HepG2 (cell line): Measurements from ENCODE around the gene FAM168A. TPM values are rescaled to one million over a fixed set of nuclear protein-coding genes. Genes with fewer than 3 reads are reported as not detected.

Experiments
- ATAC-seq: fragments of 200-7000 bp; cut with Tn5 transposase; 3 replicates; pipeline ENCODE4 v1.9.1; 2020; ENCODE audit warnings: mild to moderate bottlenecking, moderate library complexity
- BruUV-seq: library from RNA; stranded (reverse); fragments of 400-500 nt; replicated peaks from 2 replicates; lab custom pipeline; 2021; lab: Mats Ljungman, UMichigan
- CTCF ChIA-PET: fragments of 300-600 bp; formaldehyde crosslinking; extraction: SDS; loops from one replicate; lab custom pipeline; 2021; ENCODE audit warnings: low total read pairs, inconsistent platforms, low intra/inter-chr PET ratio; lab: Yijun Ruan, JAX
- POLR2A ChIA-PET: fragments of 350-600 bp; sonication (Branson Sonifier 250); formaldehyde crosslinking; loops from one replicate; lab custom pipeline; 2020; ENCODE audit warnings: antibody characterized with exemption, inconsistent platforms; lab: Yijun Ruan, JAX
- DNase-seq: peaks from one replicate; pipeline ENCODE4 v3.0.0-alpha.2; 2015; ENCODE audit warnings: low spot score
- FAIRE-seq: peaks from 3 replicates; lab custom pipeline; 2011; peaks lifted over from hg19 to GRCh38; lab: Jason Lieb, UNC
- H2AFZ ChIP-seq: one replicate; pipeline ENCODE4 v1.6.1; 2011; ENCODE audit warnings: low read length, inconsistent platforms
- H3K27ac ChIP-seq: fragments of 300-600 bp; 3 replicates; pipeline ENCODE4 v1.8.0; 2011; ENCODE audit warnings: mixed run types, mild to moderate bottlenecking, mixed read lengths, low read length, inconsistent platforms; ENCODE audit not compliant: insufficient read depth; ENCODE audit errors: extremely low read length
- H3K27me3 ChIP-seq, 2 experiments: fragments of 200-600 bp in 1 of 2; 2 replicates in 1 of 2; 3 replicates in 1 of 2; pipeline versions ENCODE4 v1.6.0 to v1.8.0; 2011; ENCODE audit warnings: low read length in 2 of 2, mild to moderate bottlenecking in 2 of 2, moderate library complexity in 2 of 2, inconsistent platforms in 1 of 2; ENCODE audit not compliant: insufficient read depth in 2 of 2, control insufficient read depth in 1 of 2
- H3K36me3 ChIP-seq, 2 experiments: fragments of 200-600 bp in 1 of 2; replicated peaks in 1 of 2; 2 replicates in 1 of 2; 3 replicates in 1 of 2; pipeline versions ENCODE4 v1.5.1 to v1.8.0; 2011; ENCODE audit warnings: low read length in 2 of 2, inconsistent platforms in 1 of 2; ENCODE audit not compliant: insufficient read depth in 2 of 2, control insufficient read depth in 1 of 2
- H3K4me1 ChIP-seq: 2 replicates; pipeline ENCODE4 v1.5.1; 2012; ENCODE audit warnings: low read length, inconsistent platforms; ENCODE audit not compliant: insufficient read depth
- H3K4me2 ChIP-seq: 2 replicates; pipeline ENCODE4 v1.6.0; 2011; ENCODE audit warnings: low read depth, low read length, inconsistent platforms
- H3K4me3 ChIP-seq, 3 experiments: fragments of 200-600 bp in 1 of 3; sonication (generic), shearing (Covaris generic) in 1 of 3; replicated peaks in 1 of 3; 2 replicates each; pipeline ENCODE4 v1.5.1; 2011 to 2016; ENCODE audit warnings: low read length in 3 of 3, inconsistent platforms in 2 of 3, low read depth in 2 of 3, mild to moderate bottlenecking in 2 of 3, control low read depth in 1 of 3, mixed read lengths in 1 of 3; ENCODE audit not compliant: insufficient read depth in 1 of 3
- H3K79me2 ChIP-seq: one replicate; pipeline ENCODE4 v1.6.1; 2011; ENCODE audit warnings: low read length, inconsistent platforms; ENCODE audit not compliant: insufficient read depth
- H3K9ac ChIP-seq: 2 replicates; pipeline ENCODE4 v1.6.0; 2011; ENCODE audit warnings: mild to moderate bottlenecking, low read depth, low read length, inconsistent platforms; ENCODE audit not compliant: insufficient read depth
- H3K9me3 ChIP-seq: 2 replicates; pipeline ENCODE4 v1.5.1; 2012; ENCODE audit warnings: mild to moderate bottlenecking, low read length
- H4K20me1 ChIP-seq: 2 replicates; pipeline ENCODE4 v1.6.0; 2011; ENCODE audit warnings: inconsistent platforms, mild to moderate bottlenecking, low read length, moderate library complexity; ENCODE audit not compliant: insufficient read depth
- AGO2 ChIP-seq: fragments of 200-400 bp; formaldehyde crosslinking; optimal IDR thresholded peaks from 2 replicates; pipeline ENCODE3; 2017; ENCODE audit warnings: mild to moderate bottlenecking, low read depth, low read length, moderate library complexity
- ARID4A ChIP-seq: sonication (generic); formaldehyde crosslinking; IDR thresholded peaks from 2 replicates; pipeline ENCODE4 v1.5.0; 2020; ENCODE audit warnings: mild to moderate bottlenecking, missing genetic modification reagents, borderline replicate concordance
- ATM ChIP-seq: fragments of 450-650 bp; IDR thresholded peaks from 2 replicates; pipeline ENCODE4 v1.7.1; 2017; ENCODE audit warnings: mild to moderate bottlenecking, borderline replicate concordance
- BCL6 ChIP-seq: IDR thresholded peaks from 2 replicates; pipeline ENCODE4 v1.6.1; 2016; ENCODE audit warnings: missing genetic modification reagents, missing compliant biosample characterization
- CENPT ChIP-seq: sonication (generic); formaldehyde crosslinking; IDR thresholded peaks from 2 replicates; pipeline ENCODE4 v1.8.0; 2022; ENCODE audit warnings: low read depth, mild to moderate bottlenecking, moderate library complexity, missing genetic modification reagents
- FIP1L1 ChIP-seq: fragments of 200-400 bp; formaldehyde crosslinking; IDR thresholded peaks from 2 replicates; pipeline ENCODE4 v1.6.1; 2018; ENCODE audit warnings: low read depth, mild to moderate bottlenecking, low read length, moderate library complexity, borderline replicate concordance; ENCODE audit not compliant: insufficient read depth
- GLMP ChIP-seq: sonication (generic); formaldehyde crosslinking; IDR thresholded peaks from 2 replicates; pipeline ENCODE4 v1.9.0; 2021; ENCODE audit warnings: missing genetic modification reagents, mild to moderate bottlenecking, borderline replicate concordance
- GPBP1L1 ChIP-seq: sonication (generic); formaldehyde crosslinking; IDR thresholded peaks from 2 replicates; pipeline ENCODE4 v1.5.0; 2020; ENCODE audit warnings: mild to moderate bottlenecking, missing genetic modification reagents
- HES4 ChIP-seq: sonication (generic); formaldehyde crosslinking; IDR thresholded peaks from 2 replicates; pipeline ENCODE4 v1.9.0; 2021; ENCODE audit warnings: mild to moderate bottlenecking, missing genetic modification reagents, borderline replicate concordance
- KLF11 ChIP-seq: IDR thresholded peaks from 2 replicates; pipeline ENCODE4 v1.6.1; 2016; ENCODE audit warnings: missing compliant biosample characterization
- MED13 ChIP-seq: sonication (generic); formaldehyde crosslinking; IDR thresholded peaks from 2 replicates; pipeline ENCODE4 v1.5.0; 2020; ENCODE audit warnings: missing genetic modification reagents
- MIXL1 ChIP-seq: IDR thresholded peaks from 2 replicates; pipeline ENCODE4 v1.6.1; 2016
- NFKB2 ChIP-seq: sonication (generic); formaldehyde crosslinking; IDR thresholded peaks from 2 replicates; pipeline ENCODE4 v1.4.0; 2020; ENCODE audit warnings: missing genetic modification reagents, borderline replicate concordance
- RXRB ChIP-seq: IDR thresholded peaks from 2 replicates; pipeline ENCODE4 v1.6.1; 2016; ENCODE audit warnings: borderline replicate concordance, missing genetic modification reagents, missing compliant biosample characterization
- SRY ChIP-seq: sonication (generic); formaldehyde crosslinking; IDR thresholded peaks from 2 replicates; pipeline ENCODE4 v1.8.0; 2022; ENCODE audit warnings: mild to moderate bottlenecking, missing genetic modification reagents
- ZNF724P ChIP-seq: sonication (generic); formaldehyde crosslinking; IDR thresholded peaks from 2 replicates; pipeline ENCODE4 v1.8.0; 2022; ENCODE audit warnings: missing genetic modification reagents, borderline replicate concordance
- ZNF747 ChIP-seq: sonication (generic); formaldehyde crosslinking; IDR thresholded peaks from 2 replicates; pipeline ENCODE4 v1.8.1; 2023; ENCODE audit warnings: missing genetic modification reagents, mild to moderate bottlenecking, borderline replicate concordance
- WGBS: methylation state at CpG from one replicate; pipeline ENCODE4 v1.1.6; 2017; ENCODE audit warnings: low lambda C conversion rate; 5-methylcytosine and 5-hydroxymethylcytosine counted together
- in situ Hi-C: cut with HindIII; loops from 2 replicates; pipeline ENCODE4 v1.10.0; 2017; ENCODE audit warnings: low pct_unique_long_range_greater_than_20kb; ENCODE audit not compliant: extremely low pct_ligation_motif_present
- intact Hi-C: fragments of 100-400 bp; cut with micrococcal nuclease; formaldehyde crosslinking; loops from one replicate; pipeline ENCODE4 v1.10.0; 2022; ENCODE audit not compliant: unreplicated experiment
- polyA plus RNA-seq, 8 experiments: library from polyadenylated mRNA; depleted of rRNA in 3 of 8; stranded (reverse) in 7 of 8; unstranded in 1 of 8; fragments of >200 nt; fragmentation: Illumina TruSeq in 4 of 8; extraction: Trizol in 4 of 8; gene quantifications; 2 replicates each; pipeline versions ENCODE4 v1.2.1 to v1.2.3, GENCODE V29; 2011 to 2016; ENCODE audit warnings: low read depth in 4 of 8, missing spikeins in 1 of 8, mixed read lengths in 1 of 8; ENCODE audit not compliant: insufficient read depth in 1 of 8
- total RNA-seq, 5 experiments: library from RNA; depleted of rRNA; stranded (reverse); fragments of >200 nt; fragmentation: Illumina TruSeq; extraction: Trizol; gene quantifications; 2 replicates each; pipeline ENCODE4 v1.2.3, GENCODE V29; 2016; ENCODE audit warnings: low read depth in 1 of 5

FAM168A gene
- total and polyA plus RNA-seq, 2 of the 13 experiments (the other 11 are each of a cell fraction or from before 2014, with no cell fraction given) = 13.9 to 15.8 TPM

- no peak for ATAC-seq
- H3K79me2 ChIP-seq = no peaks in the 10 kb centered on the region
- H3K27ac ChIP-seq = no peak overlapping the region
- intact Hi-C loops = no loop called here
- no peak overlapping the region for H3K9ac ChIP-seq
- CTCF ChIA-PET = no interaction called here
- BruUV-seq = no TSS peak
- no peak for TF ChIP-seq CENPT (CRISPR knock-in tag)
- TF ChIP-seq ARID4A (CRISPR knock-in tag) = no peak
- TF ChIP-seq GLMP = no peak
- TF ChIP-seq RXRB (CRISPR knock-in tag) = no peak
- TF ChIP-seq SRY (CRISPR knock-in tag) = no peak
- TF ChIP-seq MIXL1 = no peak
- no peak for TF ChIP-seq MED13 (CRISPR knock-in tag)
- TF ChIP-seq BCL6 = no peak
- TF ChIP-seq ZNF747 (CRISPR knock-in tag) = no peak
- no peak for TF ChIP-seq KLF11
- TF ChIP-seq NFKB2 (CRISPR knock-in tag) = no peak
- no peak for TF ChIP-seq FIP1L1
- TF ChIP-seq AGO2 = no peak
- TF ChIP-seq HES4 (CRISPR knock-in tag) = no peak
- no peak for TF ChIP-seq ZNF724P (CRISPR knock-in tag)
- no peak for TF ChIP-seq GPBP1L1
- no peak for TF ChIP-seq ATM
- 100% methylated on average over 1 of the region's 1 CpG for WGBS
- H3K4me1 ChIP-seq = no peaks in the 10 kb centered on the region
- no peak for FAIRE-seq
- POLR2A ChIA-PET = no interaction called here
- H3K9me3 ChIP-seq = peaks cover 9% of the 10 kb centered on the region; the same call in 1 of the 2 replicates
- DNase-seq = no peak
- no peak overlapping the region for H2AFZ ChIP-seq
- H3K27me3 ChIP-seq = no peaks in the 10 kb centered on the region
- H3K4me3 ChIP-seq = no peak overlapping the region
- H3K4me2 ChIP-seq = no peak overlapping the region
- in situ Hi-C loops = loop anchor here (10.0 kb wide), 1 partner anchor 173 kb away; no protein-coding TSS in a partner anchor
- no peaks in the 10 kb centered on the region for H4K20me1 ChIP-seq
- H3K36me3 ChIP-seq = no peaks in the 10 kb centered on the region
Observed at GRCh38 chr11:73481626-73482025, 116.3 kb downstream of the FAM168A start.
